Epithelial cell of esophagus (primary cell): ENCODE data around the gene OTUD5.

Experiments used
- DNase-seq: peaks from one replicate; pipeline ENCODE4 v3.0.0; 2010; ENCODE audit warnings: low read depth
- H3K4me3 ChIP-seq: 2 replicates; pipeline ENCODE4 v1.5.1; 2011; ENCODE audit warnings: mild to moderate bottlenecking, low read length, control low read depth
- CTCF ChIP-seq: IDR thresholded peaks from 2 replicates; pipeline ENCODE4 v1.5.1; 2011; ENCODE audit warnings: low read depth, mild to moderate bottlenecking, low read length, control low read depth, inconsistent platforms; ENCODE audit not compliant: insufficient read depth; ENCODE audit errors: missing control alignments

The OTUD5 gene

GRCh38 chrX:48998391-48998790, 41.0 kb upstream of the OTUD5 start:
- TF ChIP-seq CTCF = no peak
- no peak for DNase-seq
- no peak overlapping the region for H3K4me3 ChIP-seq

- no peak overlapping the region for H3K4me3 ChIP-seq
- TF ChIP-seq CTCF = no peak
- DNase-seq = no peak
Measured at GRCh38 chrX:48997865-48998264, 40.5 kb upstream of the OTUD5 start.

DNA sequence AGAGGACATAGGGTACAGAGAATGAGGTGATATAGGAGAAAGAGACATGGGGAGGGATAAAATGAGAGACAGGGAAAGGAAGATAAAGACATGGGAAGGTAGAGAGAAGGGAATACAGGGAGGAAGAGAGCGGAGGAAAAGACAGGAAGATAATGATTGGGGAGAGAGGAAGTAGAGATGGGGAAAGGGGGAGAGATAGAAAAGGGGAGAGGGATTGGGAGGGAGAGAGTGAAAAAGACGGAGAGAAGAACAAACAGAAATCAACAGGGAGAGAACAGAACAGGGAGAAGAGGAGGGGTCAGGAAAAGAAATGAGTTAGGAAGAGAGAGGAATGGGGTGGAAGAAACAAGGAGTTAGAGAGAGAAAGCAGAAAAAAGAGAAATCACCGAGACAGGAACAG, 40.0 kb upstream of the OTUD5 start:
- no peak for DNase-seq
- no peak for TF ChIP-seq CTCF
- H3K4me3 ChIP-seq = no peak overlapping the region

GRCh38 chrX:48996969-48997368, 39.6 kb upstream of the OTUD5 start:
- DNase-seq = no peak
- H3K4me3 ChIP-seq = no peak overlapping the region
- TF ChIP-seq CTCF = no peak

DNA sequence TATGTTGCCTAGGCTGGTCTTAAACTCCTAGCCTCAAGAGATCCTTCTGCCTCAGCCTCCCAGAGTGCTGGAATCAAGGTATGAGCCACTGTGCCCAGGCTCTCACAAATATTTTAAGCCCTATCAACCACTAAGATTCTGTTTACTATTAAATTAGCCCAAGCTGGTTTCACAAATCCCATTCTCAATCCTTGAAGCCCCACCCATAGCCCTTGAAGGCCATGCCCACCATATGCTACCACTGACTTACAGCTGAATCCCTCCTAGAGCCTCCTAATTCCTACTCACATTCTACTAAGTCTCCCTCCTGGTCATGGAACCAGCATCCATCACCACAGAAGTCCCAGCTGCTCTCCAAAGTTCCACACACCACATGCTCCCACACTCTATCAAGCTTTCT, 34.9 kb upstream of the OTUD5 start:
- DNase-seq = no peak
- no peak for TF ChIP-seq CTCF
- H3K4me3 ChIP-seq = no peak overlapping the region

DNA sequence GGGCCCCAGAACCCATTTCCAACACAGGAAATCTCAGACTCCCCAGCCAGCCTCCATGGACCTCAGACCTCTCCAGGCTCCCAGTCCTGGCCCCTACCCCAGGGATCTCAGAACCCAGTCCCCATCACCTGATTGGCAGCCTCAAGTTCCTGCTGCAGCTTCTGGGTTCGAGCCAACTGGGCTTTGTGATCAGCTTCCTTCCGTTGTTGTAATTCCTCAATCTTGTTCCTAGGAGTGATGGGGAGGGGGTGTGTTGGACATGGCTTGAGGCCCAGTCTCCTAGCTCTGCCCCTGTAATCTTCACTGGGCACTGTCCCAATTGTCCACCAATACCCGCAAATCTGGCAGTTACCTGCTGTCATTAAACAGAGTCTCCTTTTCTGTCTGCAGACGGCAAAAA, 32.1 kb upstream of the OTUD5 start:
- no peak for DNase-seq
- TF ChIP-seq CTCF = no peak
- no peak overlapping the region for H3K4me3 ChIP-seq

GRCh38 chrX:48983896-48984295, 26.5 kb upstream of the OTUD5 start:
- no peak overlapping the region for H3K4me3 ChIP-seq
- DNase-seq = no peak
- TF ChIP-seq CTCF = no peak
